ENCODE data around the gene REST.
A peak's percentile ranks its signal among the peaks of the same experiment; 100 is the strongest.
"Not testable (repeated sequence)": the region's sequence is repeated elsewhere in the genome, so short reads cannot be mapped to it uniquely, and the experiment has no call there.

The REST gene

GRCh38 chr4:56910172-56910967, 2.7 kb downstream of the REST start:
- Histone ChIP-seq H3K9me3 (ENCODE audit: control insufficient read depth, low read length) (no peaks in the 10 kb centered on the region), H3K27me3 (replicated peaks; ENCODE audit: control insufficient read depth, insufficient read depth, low read length) (no peaks in the 10 kb centered on the region), H3K4me1 (ENCODE audit: control insufficient read depth, insufficient read depth, low read length) (peaks cover 40% of the 10 kb centered on the region), H3K9ac (ENCODE audit: low read length) (peak overlapping the region; percentile 96), H3K4me3 (ENCODE audit: low read length) (peak overlapping the region; percentile 96), H3K36me3 (ENCODE audit: control insufficient read depth, insufficient read depth, low read length, severe bottlenecking) (peaks cover 12% of the 10 kb centered on the region)
- DNase-seq (ENCODE audit: low read depth): peak; percentile 28

- peaks cover 15% of the 10 kb centered on the region for H3K36me3 ChIP-seq (ENCODE audit: control insufficient read depth, insufficient read depth, low read length, severe bottlenecking)
- no peak overlapping the region for H3K4me3 ChIP-seq (ENCODE audit: low read length)
- H3K27me3 ChIP-seq (replicated peaks; ENCODE audit: control insufficient read depth, insufficient read depth, low read length): no peaks in the 10 kb centered on the region
- H3K4me1 ChIP-seq (ENCODE audit: control insufficient read depth, insufficient read depth, low read length): peaks cover 29% of the 10 kb centered on the region
- no peak overlapping the region for H3K9ac ChIP-seq (ENCODE audit: low read length)
- H3K9me3 ChIP-seq (ENCODE audit: control insufficient read depth, low read length): no peaks in the 10 kb centered on the region
- DNase-seq (ENCODE audit: low read depth): no peak
These were observed 6.6 kb downstream of the REST start for GRCh38 chr4:56914336-56914735.

- Histone ChIP-seq H3K36me3 (ENCODE audit: control insufficient read depth, insufficient read depth, low read length, severe bottlenecking) (peaks cover 15% of the 10 kb centered on the region), H3K4me1 (ENCODE audit: control insufficient read depth, insufficient read depth, low read length) (peaks cover 25% of the 10 kb centered on the region)
- not testable (repeated sequence) for H3K27me3 ChIP-seq (replicated peaks; ENCODE audit: control insufficient read depth, insufficient read depth, low read length); H3K9ac ChIP-seq (ENCODE audit: low read length); H3K4me3 ChIP-seq (ENCODE audit: low read length); H3K9me3 ChIP-seq (ENCODE audit: control insufficient read depth, low read length); DNase-seq (ENCODE audit: low read depth)
These were observed 7.3 kb downstream of the REST start for GRCh38 chr4:56914977-56915376.

- Histone ChIP-seq H3K9ac (ENCODE audit: low read length) (no peak overlapping the region), H3K4me1 (ENCODE audit: control insufficient read depth, insufficient read depth, low read length) (no peaks in the 10 kb centered on the region), H3K36me3 (ENCODE audit: control insufficient read depth, insufficient read depth, low read length, severe bottlenecking) (peaks cover 61% of the 10 kb centered on the region), H3K27me3 (replicated peaks; ENCODE audit: control insufficient read depth, insufficient read depth, low read length) (no peaks in the 10 kb centered on the region), H3K4me3 (ENCODE audit: low read length) (no peak overlapping the region), H3K9me3 (ENCODE audit: control insufficient read depth, low read length) (no peaks in the 10 kb centered on the region)
- no peak for DNase-seq (ENCODE audit: low read depth)
These were observed 19.5 kb downstream of the REST start for GRCh38 chr4:56927196-56927595.

GRCh38 chr4:56930638-56931037, 22.9 kb downstream of the REST start:
- no peak for DNase-seq (ENCODE audit: low read depth)
- H3K4me1 ChIP-seq (ENCODE audit: control insufficient read depth, insufficient read depth, low read length): peaks cover 14% of the 10 kb centered on the region
- no peaks in the 10 kb centered on the region for H3K9me3 ChIP-seq (ENCODE audit: control insufficient read depth, low read length)
- no peak overlapping the region for H3K9ac ChIP-seq (ENCODE audit: low read length)
- peaks cover 38% of the 10 kb centered on the region for H3K36me3 ChIP-seq (ENCODE audit: control insufficient read depth, insufficient read depth, low read length, severe bottlenecking)
- no peak overlapping the region for H3K4me3 ChIP-seq (ENCODE audit: low read length)
- H3K27me3 ChIP-seq (replicated peaks; ENCODE audit: control insufficient read depth, insufficient read depth, low read length): no peaks in the 10 kb centered on the region

- H3K4me1 ChIP-seq (ENCODE audit: control insufficient read depth, insufficient read depth, low read length): peaks cover 15% of the 10 kb centered on the region
- DNase-seq (ENCODE audit: low read depth): no peak
- peaks cover 31% of the 10 kb centered on the region for H3K36me3 ChIP-seq (ENCODE audit: control insufficient read depth, insufficient read depth, low read length, severe bottlenecking)
These were observed 24.2 kb downstream of the REST start for GRCh38 chr4:56931924-56932323.

GRCh38 chr4:56937262-56937661, 29.6 kb downstream of the REST start:
- Histone ChIP-seq H3K4me3 (ENCODE audit: low read length) (no peak overlapping the region), H3K4me1 (ENCODE audit: control insufficient read depth, insufficient read depth, low read length) (peaks cover 23% of the 10 kb centered on the region), H3K27me3 (replicated peaks; ENCODE audit: control insufficient read depth, insufficient read depth, low read length) (no peaks in the 10 kb centered on the region), H3K9me3 (ENCODE audit: control insufficient read depth, low read length) (no peaks in the 10 kb centered on the region), H3K9ac (ENCODE audit: low read length) (no peak overlapping the region), H3K36me3 (ENCODE audit: control insufficient read depth, insufficient read depth, low read length, severe bottlenecking) (peaks cover 17% of the 10 kb centered on the region)
- peak; percentile 74 for DNase-seq (ENCODE audit: low read depth)

More at GRCh38 chr4:56931924-56932323, 24.2 kb downstream of the REST start:
- H3K9me3 ChIP-seq (ENCODE audit: control insufficient read depth, low read length): no peaks in the 10 kb centered on the region
- H3K27me3 ChIP-seq (replicated peaks; ENCODE audit: control insufficient read depth, insufficient read depth, low read length): no peaks in the 10 kb centered on the region
- H3K4me3 ChIP-seq (ENCODE audit: low read length): no peak overlapping the region
- H3K9ac ChIP-seq (ENCODE audit: low read length): no peak overlapping the region

GRCh38 chr4:56939826-56940225, 32.1 kb downstream of the REST start:
- not testable (repeated sequence) for H3K9ac ChIP-seq (ENCODE audit: low read length); DNase-seq (ENCODE audit: low read depth); H3K4me1 ChIP-seq (ENCODE audit: control insufficient read depth, insufficient read depth, low read length); H3K9me3 ChIP-seq (ENCODE audit: control insufficient read depth, low read length); H3K27me3 ChIP-seq (replicated peaks; ENCODE audit: control insufficient read depth, insufficient read depth, low read length); H3K4me3 ChIP-seq (ENCODE audit: low read length)
- H3K36me3 ChIP-seq (ENCODE audit: control insufficient read depth, insufficient read depth, low read length, severe bottlenecking): peaks cover 17% of the 10 kb centered on the region

- Histone ChIP-seq H3K4me1 (ENCODE audit: control insufficient read depth, insufficient read depth, low read length) (peaks cover 9% of the 10 kb centered on the region), H3K9me3 (ENCODE audit: control insufficient read depth, low read length) (no peaks in the 10 kb centered on the region), H3K4me3 (ENCODE audit: low read length) (no peak overlapping the region), H3K27me3 (replicated peaks; ENCODE audit: control insufficient read depth, insufficient read depth, low read length) (no peaks in the 10 kb centered on the region), H3K36me3 (ENCODE audit: control insufficient read depth, insufficient read depth, low read length, severe bottlenecking) (peaks cover 17% of the 10 kb centered on the region), H3K9ac (ENCODE audit: low read length) (no peak overlapping the region)
- DNase-seq (ENCODE audit: low read depth): no peak
These were observed 32.7 kb downstream of the REST start for GRCh38 chr4:56940403-56940802.

- no peaks in the 10 kb centered on the region for H3K27me3 ChIP-seq (replicated peaks; ENCODE audit: control insufficient read depth, insufficient read depth, low read length)
- peaks cover 9% of the 10 kb centered on the region for H3K4me1 ChIP-seq (ENCODE audit: control insufficient read depth, insufficient read depth, low read length)
- H3K36me3 ChIP-seq (ENCODE audit: control insufficient read depth, insufficient read depth, low read length, severe bottlenecking): peaks cover 17% of the 10 kb centered on the region
- DNase-seq (ENCODE audit: low read depth): no peak
- H3K9ac ChIP-seq (ENCODE audit: low read length): no peak overlapping the region
- H3K4me3 ChIP-seq (ENCODE audit: low read length): no peak overlapping the region
- no peaks in the 10 kb centered on the region for H3K9me3 ChIP-seq (ENCODE audit: control insufficient read depth, low read length)
These were observed 33.3 kb downstream of the REST start for GRCh38 chr4:56940971-56941370.

GRCh38 chr4:56941403-56941802, 33.7 kb downstream of the REST start:
- Histone ChIP-seq H3K36me3 (ENCODE audit: control insufficient read depth, insufficient read depth, low read length, severe bottlenecking) (peaks cover 17% of the 10 kb centered on the region), H3K9me3 (ENCODE audit: control insufficient read depth, low read length) (no peaks in the 10 kb centered on the region), H3K9ac (ENCODE audit: low read length) (no peak overlapping the region), H3K4me3 (ENCODE audit: low read length) (no peak overlapping the region), H3K27me3 (replicated peaks; ENCODE audit: control insufficient read depth, insufficient read depth, low read length) (no peaks in the 10 kb centered on the region), H3K4me1 (ENCODE audit: control insufficient read depth, insufficient read depth, low read length) (peaks cover 9% of the 10 kb centered on the region)
- DNase-seq (ENCODE audit: low read depth): no peak
